GM18858 (cell line): ENCODE measurements around the gene PTPN4.
"Not testable (repeated sequence)": the region's sequence is repeated elsewhere in the genome, so short reads cannot be mapped to it uniquely, and the experiment has no call there.

Source experiments
- ATAC-seq: cut with Tn5 transposase; IDR thresholded peaks from one replicate; pipeline ENCODE4 v1.9.1; 2021; ENCODE audit not compliant: unreplicated experiment

PTPN4 gene

GRCh38 chr2:119932809-119933208 is 173.1 kb downstream of the PTPN4 start:
- ATAC-seq, result no peak

- ATAC-seq, result no peak
Measured at GRCh38 chr2:119934319-119934718, 174.6 kb downstream of the PTPN4 start.

- ATAC-seq, result no peak
Measured at GRCh38 chr2:119937680-119938079, 178.0 kb downstream of the PTPN4 start.

- ATAC-seq, result no peak
Measured at GRCh38 chr2:119939915-119940314, 180.2 kb downstream of the PTPN4 start.

- no peak for ATAC-seq
Measured at GRCh38 chr2:119940856-119941255, 181.1 kb downstream of the PTPN4 start.

- ATAC-seq, result no peak
Measured at GRCh38 chr2:119941388-119941787, 181.7 kb downstream of the PTPN4 start.

GRCh38 chr2:119941981-119942513 is 182.3 kb downstream of the PTPN4 start:
- no peak for ATAC-seq

GRCh38 chr2:119943058-119943457 is 183.3 kb downstream of the PTPN4 start:
- ATAC-seq, result no peak

- no peak for ATAC-seq
Measured at GRCh38 chr2:119947535-119947934, 187.8 kb downstream of the PTPN4 start.

- no peak for ATAC-seq
Measured at GRCh38 chr2:119950966-119951365, 191.2 kb downstream of the PTPN4 start.

- no peak for ATAC-seq
Measured at GRCh38 chr2:119958670-119959268, 199.0 kb downstream of the PTPN4 start.

GRCh38 chr2:119960821-119961220 is 201.1 kb downstream of the PTPN4 start:
- ATAC-seq, result no peak

GRCh38 chr2:119981896-119982295 is 222.2 kb downstream of the PTPN4 start:
- no peak for ATAC-seq

- no peak for ATAC-seq
Measured at GRCh38 chr2:119982506-119982905, 222.8 kb downstream of the PTPN4 start.

- ATAC-seq, result no peak
Measured at GRCh38 chr2:119983108-119983507, 223.4 kb downstream of the PTPN4 start.

GRCh38 chr2:119996148-119996547 is 236.4 kb downstream of the PTPN4 start:
- ATAC-seq, result no peak

- ATAC-seq, result not testable (repeated sequence)
Measured at GRCh38 chr2:119996896-119997891, 237.5 kb downstream of the PTPN4 start.

GRCh38 chr2:120001471-120001870 is 241.7 kb downstream of the PTPN4 start:
- ATAC-seq, result no peak

GRCh38 chr2:120004254-120004653 is 244.5 kb downstream of the PTPN4 start:
- no peak for ATAC-seq

- ATAC-seq, result peak; percentile 91
Measured at GRCh38 chr2:120005834-120006521, 246.3 kb downstream of the PTPN4 start.

- no peak for ATAC-seq
Measured at GRCh38 chr2:120007851-120008250, 248.1 kb downstream of the PTPN4 start.
